Ascending aorta (tissue), 2 donors: ENCODE results near the gene GPR27. TPM values are rescaled to one million over a fixed set of nuclear protein-coding genes. Genes with fewer than 3 reads are reported as not detected.

Experiments
- DNase-seq, 2 donors: peaks; one replicate each; pipeline ENCODE4 v3.0.0-alpha.2; 2019; ENCODE audit warnings: low spot score in 2 of 2
- H3K27ac ChIP-seq, 2 donors: fragments of 200-600 bp; sonication (generic); one replicate each; pipeline ENCODE4 v1.5.1; 2016 to 2017; ENCODE audit warnings: mild to moderate bottlenecking in 1 of 2
- H3K27me3 ChIP-seq: fragments of 200-600 bp; sonication (generic); one replicate; pipeline ENCODE4 v1.5.1; 2017
- H3K36me3 ChIP-seq, 2 donors: fragments of 200-600 bp; sonication (generic); one replicate each; pipeline ENCODE4 v1.5.1; 2016
- H3K4me1 ChIP-seq, 2 donors: fragments of 200-600 bp; sonication (generic); one replicate each; pipeline ENCODE4 v1.5.1; 2016 to 2017; ENCODE audit warnings: mild to moderate bottlenecking in 1 of 2
- H3K4me3 ChIP-seq, 2 donors: fragments of 200-600 bp; sonication (generic); one replicate each; pipeline ENCODE4 v1.5.1; 2016 to 2017; ENCODE audit warnings: mild to moderate bottlenecking in 1 of 2
- H3K9me3 ChIP-seq, 2 donors: fragments of 200-600 bp; sonication (generic); one replicate each; pipeline ENCODE4 v1.5.1; 2016
- intact Hi-C: fragments of 100-400 bp; cut with DNase I; formaldehyde crosslinking; loops from one replicate; pipeline ENCODE4 v1.15.1; 2023
- total RNA-seq: library from RNA; depleted of rRNA; stranded (reverse); fragments of >200 nt; gene quantifications from one replicate; pipeline ENCODE4 v1.1.0, GENCODE V29; 2016
- TF ChIP-seq, protein P1 (sequence below), 3 experiments: fragments of 200-600 bp in 2 of 3; fragments of 450-650 bp in 1 of 3; sonication (generic) in 2 of 3; IDR thresholded peaks; one replicate each; pipeline ENCODE4 v1.5.1; 2016 to 2019; ENCODE audit warnings: antibody characterized with exemption in 3 of 3, mild to moderate bottlenecking in 1 of 3, moderate library complexity in 1 of 3

The GPR27 gene
- total RNA-seq, 1 donor from 2014 or later: 2.4 TPM

DNA sequence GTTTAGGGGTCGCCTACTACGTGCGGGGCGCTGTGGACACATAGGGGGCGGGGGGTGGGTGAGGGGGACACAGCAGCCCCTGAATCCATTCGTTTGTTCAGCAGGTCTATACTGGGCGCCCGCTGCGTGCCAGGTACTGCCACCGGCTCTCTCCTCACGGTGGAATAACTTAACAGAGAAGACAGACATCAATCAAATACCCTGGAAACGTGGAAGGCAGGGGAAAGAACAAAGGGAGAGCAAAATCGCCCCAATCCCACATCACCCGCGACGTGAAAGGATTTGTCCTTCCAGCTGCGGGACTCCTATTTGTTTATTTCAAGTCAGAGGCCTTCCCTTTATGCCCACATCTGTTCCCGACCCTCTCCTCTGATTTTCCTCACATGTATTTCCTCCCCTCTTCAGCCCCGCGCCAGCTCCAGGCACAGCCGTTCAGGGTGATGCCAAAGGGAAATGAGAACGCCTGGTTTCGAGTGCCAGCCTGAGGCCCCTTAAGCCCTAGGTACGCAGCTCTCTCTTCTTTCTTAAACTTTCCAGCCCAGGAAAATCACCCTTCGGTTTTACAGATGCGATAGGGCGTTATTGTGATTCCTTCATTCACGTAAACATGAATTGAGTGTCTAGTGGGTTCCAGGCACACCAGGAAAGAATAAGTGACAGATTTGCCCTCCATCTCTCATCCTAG is 32.0 kb downstream of the GPR27 start:
- Histone ChIP-seq H3K27ac (no peak overlapping the region), H3K4me1 (peaks cover 4 to 9% of the 10 kb centered on the region in 2 donors), H3K27me3 (peaks cover 23% of the 10 kb centered on the region), H3K36me3 (no peaks in the 10 kb centered on the region), H3K4me3 (peak overlapping the region; percentile 45 to 55), H3K9me3 (no peaks in the 10 kb centered on the region)
- intact Hi-C loops: no loop called here
- DNase-seq: no peak
- TF ChIP-seq, protein P1, sequence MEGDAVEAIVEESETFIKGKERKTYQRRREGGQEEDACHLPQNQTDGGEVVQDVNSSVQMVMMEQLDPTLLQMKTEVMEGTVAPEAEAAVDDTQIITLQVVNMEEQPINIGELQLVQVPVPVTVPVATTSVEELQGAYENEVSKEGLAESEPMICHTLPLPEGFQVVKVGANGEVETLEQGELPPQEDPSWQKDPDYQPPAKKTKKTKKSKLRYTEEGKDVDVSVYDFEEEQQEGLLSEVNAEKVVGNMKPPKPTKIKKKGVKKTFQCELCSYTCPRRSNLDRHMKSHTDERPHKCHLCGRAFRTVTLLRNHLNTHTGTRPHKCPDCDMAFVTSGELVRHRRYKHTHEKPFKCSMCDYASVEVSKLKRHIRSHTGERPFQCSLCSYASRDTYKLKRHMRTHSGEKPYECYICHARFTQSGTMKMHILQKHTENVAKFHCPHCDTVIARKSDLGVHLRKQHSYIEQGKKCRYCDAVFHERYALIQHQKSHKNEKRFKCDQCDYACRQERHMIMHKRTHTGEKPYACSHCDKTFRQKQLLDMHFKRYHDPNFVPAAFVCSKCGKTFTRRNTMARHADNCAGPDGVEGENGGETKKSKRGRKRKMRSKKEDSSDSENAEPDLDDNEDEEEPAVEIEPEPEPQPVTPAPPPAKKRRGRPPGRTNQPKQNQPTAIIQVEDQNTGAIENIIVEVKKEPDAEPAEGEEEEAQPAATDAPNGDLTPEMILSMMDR (IDR thresholded peaks at IDR 0.05): no peak

DNA sequence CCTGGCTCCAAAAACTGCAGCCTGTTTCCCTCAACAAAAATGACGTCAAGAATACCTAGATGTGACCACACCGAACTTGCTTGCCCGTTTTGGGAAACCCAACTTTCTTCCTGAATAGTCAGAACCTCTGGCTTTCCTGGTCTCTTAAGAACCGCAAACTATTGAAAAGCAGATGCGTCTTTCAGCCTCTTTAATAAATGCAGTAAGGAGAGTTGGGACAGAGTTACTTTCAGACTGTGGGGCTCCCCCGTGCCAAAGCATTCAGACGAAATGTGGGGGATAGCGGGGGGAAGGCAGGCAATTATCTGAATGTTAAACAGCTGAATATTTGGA is 32.5 kb downstream of the GPR27 start:
- intact Hi-C loops: no loop called here
- H3K4me3 ChIP-seq: no peak overlapping the region
- DNase-seq: no peak
- no peaks in the 10 kb centered on the region for H3K9me3 ChIP-seq
- peaks cover 23% of the 10 kb centered on the region for H3K27me3 ChIP-seq
- peaks cover 4 to 9% of the 10 kb centered on the region in 2 donors for H3K4me1 ChIP-seq
- H3K36me3 ChIP-seq: no peaks in the 10 kb centered on the region
- H3K27ac ChIP-seq: no peak overlapping the region
- TF ChIP-seq, protein P1 (IDR thresholded peaks at IDR 0.05): no peak

DNA sequence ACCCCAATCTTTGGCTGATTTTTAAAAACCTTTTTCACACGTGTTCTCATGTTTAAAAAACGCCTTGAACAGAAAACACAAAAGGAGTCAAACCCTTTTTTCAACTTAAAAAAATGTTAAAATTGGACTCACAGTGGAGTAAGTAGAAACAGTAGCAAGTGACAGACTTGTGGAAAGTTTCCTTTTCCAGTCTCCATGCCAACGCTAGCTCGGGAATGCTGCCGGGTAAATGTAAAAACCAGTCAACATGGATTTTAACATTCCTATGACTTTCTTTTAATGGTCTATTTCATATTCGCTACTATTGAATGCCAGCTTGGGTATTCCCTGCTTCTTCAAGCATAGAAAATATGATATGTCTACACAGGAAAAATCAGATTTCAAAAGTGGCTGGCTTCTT is 32.9 kb downstream of the GPR27 start:
- Histone ChIP-seq H3K9me3 (no peaks in the 10 kb centered on the region), H3K27ac (no peak overlapping the region), H3K27me3 (peaks cover 23% of the 10 kb centered on the region), H3K4me3 (no peak overlapping the region), H3K36me3 (no peaks in the 10 kb centered on the region), H3K4me1 (peaks cover 4 to 9% of the 10 kb centered on the region in 2 donors)
- TF ChIP-seq, protein P1 (IDR thresholded peaks at IDR 0.05): no peak
- no peak for DNase-seq
- intact Hi-C loops: no loop called here

DNA sequence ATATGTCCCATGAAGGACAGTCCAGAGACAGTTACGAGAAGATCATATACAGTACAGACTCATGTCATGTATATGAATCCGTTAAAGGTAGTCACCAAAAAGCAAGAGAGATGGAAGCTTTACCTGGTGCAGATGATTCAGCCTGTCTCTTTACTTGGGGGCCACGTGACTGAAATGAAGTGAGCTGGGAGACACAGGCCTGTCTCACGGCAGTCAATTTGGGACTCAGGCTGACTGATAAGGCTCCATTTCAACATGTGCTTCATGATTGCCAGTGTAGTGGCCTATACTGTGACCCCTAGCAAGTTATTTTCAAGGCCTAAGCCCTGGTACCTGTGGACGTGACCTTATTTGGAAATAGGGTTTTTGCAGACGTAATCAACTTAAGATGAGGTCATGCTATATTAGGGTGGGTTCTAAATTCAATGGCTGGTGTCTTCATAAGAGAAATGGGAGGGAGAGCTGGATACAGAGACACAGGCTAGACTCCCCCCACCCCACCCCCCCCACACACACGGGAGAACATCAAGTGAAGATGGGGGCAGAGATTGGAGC is 34.3 kb downstream of the GPR27 start:
- Histone ChIP-seq H3K27ac (no peak overlapping the region), H3K36me3 (no peaks in the 10 kb centered on the region), H3K9me3 (no peaks in the 10 kb centered on the region), H3K27me3 (peaks cover 13% of the 10 kb centered on the region), H3K4me3 (no peak overlapping the region), H3K4me1 (peaks cover 4 to 9% of the 10 kb centered on the region in 2 donors)
- TF ChIP-seq, protein P1 (IDR thresholded peaks at IDR 0.05): no peak
- no peak for DNase-seq
- intact Hi-C loops: no loop called here

DNA sequence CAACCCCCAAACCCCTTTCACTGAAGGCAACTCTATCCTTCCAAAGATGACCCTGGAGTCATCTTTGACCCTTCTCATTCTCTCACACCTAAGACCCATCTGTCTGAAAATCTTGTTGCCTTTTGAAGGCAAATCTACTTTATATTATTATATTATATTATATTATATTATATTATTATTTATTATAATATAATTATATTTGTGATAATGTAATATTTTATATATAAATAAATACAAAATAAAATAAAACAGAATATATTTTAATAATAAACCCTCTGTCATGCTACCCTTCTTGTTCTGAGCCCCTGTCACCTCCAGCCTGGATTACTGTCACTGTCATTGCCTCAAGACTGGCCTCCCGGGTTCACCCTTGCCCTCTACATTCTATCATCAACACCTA is 36.3 kb downstream of the GPR27 start:
- no peaks in the 10 kb centered on the region for H3K27me3 ChIP-seq
- DNase-seq: no peak
- H3K4me3 ChIP-seq: no peak overlapping the region
- H3K9me3 ChIP-seq: no peaks in the 10 kb centered on the region
- intact Hi-C loops: no loop called here
- H3K36me3 ChIP-seq: no peaks in the 10 kb centered on the region
- no peak overlapping the region for H3K27ac ChIP-seq
- TF ChIP-seq, protein P1 (IDR thresholded peaks at IDR 0.05): no peak
- no peaks in the 10 kb centered on the region for H3K4me1 ChIP-seq
